Effector CD8-positive, alpha-beta T cell (primary cell): ENCODE results near the gene CALR3.

ENCODE experiments used
- DNase-seq: peaks from one replicate; lab custom pipeline; 2025; lab: John Stamatoyannopoulos, UW

Gene CALR3

DNA sequence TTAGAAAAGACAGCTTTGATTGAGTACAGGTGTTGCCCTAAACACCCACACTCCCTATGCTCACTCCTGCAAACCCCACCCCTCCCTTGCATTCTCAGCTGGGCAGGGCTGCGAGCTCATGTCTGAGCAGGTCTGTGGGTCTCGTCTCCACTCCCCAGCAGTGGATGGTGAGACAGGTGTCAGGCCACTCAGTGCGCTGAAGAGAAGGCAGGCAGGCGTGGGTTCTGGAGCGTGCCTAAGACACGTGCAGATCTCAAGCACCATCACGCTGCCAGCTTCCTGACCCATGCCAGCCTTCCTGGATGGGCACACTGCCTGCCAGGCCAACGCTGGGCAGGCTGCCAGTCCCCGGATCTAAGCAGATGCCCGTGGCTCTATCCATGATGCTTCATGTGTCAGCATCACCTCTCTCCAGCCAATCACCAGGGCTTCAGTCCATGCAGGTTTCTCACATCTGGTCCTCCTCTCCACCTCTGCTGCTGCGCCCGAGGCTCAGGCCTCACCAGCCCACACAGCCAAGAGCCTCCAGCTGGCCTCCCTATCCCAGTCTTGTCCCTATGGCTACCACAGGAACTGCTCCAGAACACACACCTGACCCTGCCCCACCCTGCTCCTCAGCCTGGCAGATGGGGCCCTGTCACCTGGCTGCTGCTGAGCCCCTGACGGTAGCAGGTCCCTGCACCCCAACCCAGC is 66.8 kb downstream of the CALR3 start:
- no peak for DNase-seq
